ENCODE results near the gene FUCA2.

Gene FUCA2

GRCh38 chr6:143510991-143511891 lies at the start of gene FUCA2:
FUCA2 (minus strand) TSS chr6:143511720; CDS start chr6:143511634, 86 bp downstream.
- peak within 1 kb of the TSS; percentile 78 for H3K4me3 ChIP-seq (ENCODE audit: low read length, poor library complexity, severe bottlenecking)
- H3F3A ChIP-seq (ENCODE audit: low read depth) = no peaks in the 10 kb centered on the region
- H4K20me1 ChIP-seq (ENCODE audit: insufficient read depth, low read length, poor library complexity, severe bottlenecking) = no peaks in the 10 kb centered on the region
- H3K4me2 ChIP-seq (ENCODE audit: low read depth, low read length, poor library complexity, severe bottlenecking) = peak within 1 kb of the TSS; percentile 80
- H3K9ac ChIP-seq (ENCODE audit: low read depth, low read length, poor library complexity, severe bottlenecking) = peak within 1 kb of the TSS; percentile 75
- no peaks in the 10 kb centered on the region for H3K27me3 ChIP-seq (ENCODE audit: insufficient read depth, low read length, poor library complexity, severe bottlenecking)
- H3K9me3 ChIP-seq (ENCODE audit: insufficient read depth, low read depth, low read length) = no peaks in the 10 kb centered on the region
- TF ChIP-seq EZH2phosphoT487 (IDR thresholded peaks at IDR 0.05; ENCODE audit: borderline replicate concordance) (no peak), CTCF (conservative IDR thresholded peaks at IDR 0.05; ENCODE audit: low read length) (no peak)
- peak within 1 kb of the TSS; percentile 83 for H2AFZ ChIP-seq (ENCODE audit: low read length)
- H3K4me1 ChIP-seq (ENCODE audit: insufficient read depth, low read length, poor library complexity, severe bottlenecking) = peaks cover 25% of the 10 kb centered on the region
- no peaks in the 10 kb centered on the region for H3K9me2 ChIP-seq (replicated peaks; ENCODE audit: low read depth, low read length)
- H3K36me3 ChIP-seq (ENCODE audit: insufficient read depth, low read length) = no peaks in the 10 kb centered on the region
- H3K79me2 ChIP-seq (ENCODE audit: insufficient read depth, low read length) = peaks cover 31% of the 10 kb centered on the region

GRCh38 chr6:143561105-143561704 lies 49.7 kb upstream of the FUCA2 start:
- peaks cover 16% of the 10 kb centered on the region for H3K4me1 ChIP-seq (ENCODE audit: insufficient read depth, low read length, poor library complexity, severe bottlenecking)
- H3K79me2 ChIP-seq (ENCODE audit: insufficient read depth, low read length) = peaks cover 18% of the 10 kb centered on the region; the same call in 1 of the 2 replicates
- H3K9me2 ChIP-seq (replicated peaks; ENCODE audit: low read depth, low read length) = no peaks in the 10 kb centered on the region
- H3K27me3 ChIP-seq (ENCODE audit: insufficient read depth, low read length, poor library complexity, severe bottlenecking) = no peaks in the 10 kb centered on the region
- H3K4me2 ChIP-seq (ENCODE audit: low read depth, low read length, poor library complexity, severe bottlenecking) = no peak overlapping the region
- no peaks in the 10 kb centered on the region for H3K36me3 ChIP-seq (ENCODE audit: insufficient read depth, low read length)
- no peaks in the 10 kb centered on the region for H4K20me1 ChIP-seq (ENCODE audit: insufficient read depth, low read length, poor library complexity, severe bottlenecking)
- no peaks in the 10 kb centered on the region for H3F3A ChIP-seq (ENCODE audit: low read depth)
- no peak overlapping the region for H2AFZ ChIP-seq (ENCODE audit: low read length)
- H3K4me3 ChIP-seq (ENCODE audit: low read length, poor library complexity, severe bottlenecking) = no peak overlapping the region
- TF ChIP-seq EZH2phosphoT487 (IDR thresholded peaks at IDR 0.05; ENCODE audit: borderline replicate concordance) (no peak), CTCF (conservative IDR thresholded peaks at IDR 0.05; ENCODE audit: low read length) (no peak)
- no peaks in the 10 kb centered on the region for H3K9me3 ChIP-seq (ENCODE audit: insufficient read depth, low read depth, low read length)
- no peak overlapping the region for H3K9ac ChIP-seq (ENCODE audit: low read depth, low read length, poor library complexity, severe bottlenecking)

- Histone ChIP-seq H3K4me3 (ENCODE audit: low read length, poor library complexity, severe bottlenecking) (no peak overlapping the region), H3K9ac (ENCODE audit: low read depth, low read length, poor library complexity, severe bottlenecking) (no peak overlapping the region), H4K20me1 (ENCODE audit: insufficient read depth, low read length, poor library complexity, severe bottlenecking) (no peaks in the 10 kb centered on the region), H3F3A (ENCODE audit: low read depth) (no peaks in the 10 kb centered on the region), H2AFZ (ENCODE audit: low read length) (no peak overlapping the region), H3K79me2 (ENCODE audit: insufficient read depth, low read length) (peaks cover 26% of the 10 kb centered on the region; the same call in 1 of the 2 replicates), H3K9me2 (replicated peaks; ENCODE audit: low read depth, low read length) (no peaks in the 10 kb centered on the region), H3K4me2 (ENCODE audit: low read depth, low read length, poor library complexity, severe bottlenecking) (no peak overlapping the region), H3K9me3 (ENCODE audit: insufficient read depth, low read depth, low read length) (no peaks in the 10 kb centered on the region), H3K36me3 (ENCODE audit: insufficient read depth, low read length) (no peaks in the 10 kb centered on the region), H3K27me3 (ENCODE audit: insufficient read depth, low read length, poor library complexity, severe bottlenecking) (no peaks in the 10 kb centered on the region), H3K4me1 (ENCODE audit: insufficient read depth, low read length, poor library complexity, severe bottlenecking) (peaks cover 35% of the 10 kb centered on the region)
- TF ChIP-seq CTCF (conservative IDR thresholded peaks at IDR 0.05; ENCODE audit: low read length) = no peak
- TF ChIP-seq EZH2phosphoT487 (IDR thresholded peaks at IDR 0.05; ENCODE audit: borderline replicate concordance) = no peak
Observed at GRCh38 chr6:143559051-143559660, 47.6 kb upstream of the FUCA2 start.
